Keratinocyte (primary cell): ENCODE measurements around the gene MAP3K5. TPM values are rescaled to one million over a fixed set of nuclear protein-coding genes. Genes with fewer than 3 reads are reported as not detected.

Experiments used
- DNase-seq: peaks from one replicate; pipeline ENCODE4 v3.0.0-alpha.2; 2011; ENCODE audit warnings: low read depth, missing footprints, low spot score
- FAIRE-seq: peaks from 2 replicates; lab custom pipeline; 2011; peaks lifted over from hg19 to GRCh38; lab: Jason Lieb, UNC
- H2AFZ ChIP-seq: 2 replicates; pipeline ENCODE4 v1.6.0; 2012; ENCODE audit warnings: low read length, control low read depth, inconsistent platforms; ENCODE audit not compliant: control insufficient read depth
- H3K27ac ChIP-seq: 2 replicates; pipeline ENCODE4 v1.5.1; 2011; ENCODE audit warnings: low read length; ENCODE audit not compliant: control insufficient read depth, insufficient read depth
- H3K27me3 ChIP-seq: 3 replicates; pipeline ENCODE4 v1.6.0; 2011; ENCODE audit warnings: low read length; ENCODE audit not compliant: control insufficient read depth, insufficient read depth; ENCODE audit errors: extremely low read depth
- H3K36me3 ChIP-seq, 2 experiments: 2 replicates in 1 of 2; 3 replicates in 1 of 2; pipeline ENCODE4 v1.5.1; 2011; ENCODE audit warnings: low read length in 2 of 2, mild to moderate bottlenecking in 1 of 2; ENCODE audit not compliant: control insufficient read depth in 2 of 2, insufficient read depth in 2 of 2; ENCODE audit errors: extremely low read depth in 1 of 2
- H3K4me1 ChIP-seq: 3 replicates; pipeline ENCODE4 v1.5.1; 2011; ENCODE audit warnings: low read length; ENCODE audit not compliant: control insufficient read depth, insufficient read depth; ENCODE audit errors: extremely low read depth
- H3K4me2 ChIP-seq: 3 replicates; pipeline ENCODE4 v1.6.0; 2011; ENCODE audit warnings: low read depth, low read length; ENCODE audit not compliant: control insufficient read depth, insufficient read depth; ENCODE audit errors: extremely low read depth
- H3K4me3 ChIP-seq, 3 experiments: fragments of 200-600 bp in 1 of 3; sonication (generic) in 1 of 3; 2 replicates in 2 of 3; 3 replicates in 1 of 3; pipeline ENCODE4 v1.5.1; 2011 to 2016; ENCODE audit warnings: low read length in 3 of 3, mild to moderate bottlenecking in 3 of 3, control low read depth in 2 of 3, inconsistent platforms in 1 of 3, low read depth in 1 of 3, mixed read lengths in 1 of 3, mixed run types in 1 of 3, moderate library complexity in 1 of 3; ENCODE audit not compliant: control insufficient read depth in 2 of 3, insufficient read depth in 2 of 3; ENCODE audit errors: extremely low read depth in 1 of 3
- H3K79me2 ChIP-seq: 2 replicates; pipeline ENCODE4 v1.6.0; 2012; ENCODE audit warnings: low read length; ENCODE audit not compliant: control insufficient read depth, insufficient read depth
- H3K9ac ChIP-seq: 3 replicates; pipeline ENCODE4 v1.6.0; 2011; ENCODE audit warnings: low read length; ENCODE audit not compliant: control insufficient read depth, insufficient read depth; ENCODE audit errors: extremely low read depth
- H3K9me1 ChIP-seq: 3 replicates; pipeline ENCODE4 v1.6.0; 2011; ENCODE audit warnings: low read length; ENCODE audit not compliant: control insufficient read depth, insufficient read depth; ENCODE audit errors: extremely low read depth
- H3K9me3 ChIP-seq: 2 replicates; pipeline ENCODE4 v1.5.1; 2012; ENCODE audit warnings: low read depth, low read length; ENCODE audit not compliant: control insufficient read depth
- H4K20me1 ChIP-seq: 3 replicates; pipeline ENCODE4 v1.6.0; 2011; ENCODE audit warnings: low read length; ENCODE audit not compliant: control insufficient read depth, insufficient read depth; ENCODE audit errors: extremely low read depth
- CTCF ChIP-seq, 3 experiments: IDR thresholded peaks in 1 of 3; conservative IDR thresholded peaks in 1 of 3; optimal IDR thresholded peaks in 1 of 3; 2 replicates in 2 of 3; 3 replicates in 1 of 3; pipeline versions ENCODE3 to v1.5.1; 2011; ENCODE audit warnings: low read length in 3 of 3, mild to moderate bottlenecking in 3 of 3, moderate library complexity in 2 of 3, control low read depth in 1 of 3, inconsistent platforms in 1 of 3; ENCODE audit not compliant: insufficient read depth in 2 of 3; ENCODE audit errors: extremely low read depth in 1 of 3
- EZH2 ChIP-seq: IDR thresholded peaks from one replicate; pipeline ENCODE4 v1.6.1; 2012; ENCODE audit warnings: inconsistent platforms, mild to moderate bottlenecking, low read length, moderate library complexity
- dilution Hi-C: fragments of 300-500 bp; cut with MboI; formaldehyde crosslinking; loops from one replicate; pipeline ENCODE4 v1.7.0; 2020; ENCODE audit warnings: low sequenced_read_pairs; ENCODE audit not compliant: extremely low pct_ligation_motif_present
- polyA plus RNA-seq, 5 experiments: library from polyadenylated mRNA; depleted of rRNA in 3 of 5; stranded (reverse) in 3 of 5; stranded (forward) in 1 of 5; unstranded in 1 of 5; fragments of >200 nt; gene quantifications; 1 replicate in 1 of 5; 2 replicates in 3 of 5; 3 replicates in 1 of 5; pipeline versions ENCODE4 v1.2.1 to v1.2.3, GENCODE V29; 2011 to 2012; ENCODE audit warnings: missing spikeins in 2 of 5, low read depth in 1 of 5, low replicate concordance in 1 of 5

The MAP3K5 gene
- polyA plus RNA-seq, 1 donor (not counting 4 experiments of a cell fraction or from before 2014, with no cell fraction given) = 3.4 TPM

GRCh38 chr6:136564180-136564579 is 228.1 kb downstream of the MAP3K5 start:
- Histone ChIP-seq H3K79me2 (no peaks in the 10 kb centered on the region), H3K4me3 (no peak overlapping the region), H4K20me1 (no peaks in the 10 kb centered on the region), H3K9me3 (no peaks in the 10 kb centered on the region), H3K27ac (no peak overlapping the region), H3K9ac (no peak overlapping the region), H3K36me3 (no peaks in the 10 kb centered on the region), H2AFZ (no peak overlapping the region), H3K9me1 (no peaks in the 10 kb centered on the region), H3K4me1 (peaks cover 10% of the 10 kb centered on the region), H3K4me2 (peak overlapping the region; percentile 28), H3K27me3 (no peaks in the 10 kb centered on the region)
- DNase-seq (no peak), FAIRE-seq (no peak)
- TF ChIP-seq EZH2 (no peak), CTCF (optimal IDR thresholded peaks at IDR 0.05 in 1 of 3, IDR thresholded peaks at IDR 0.05 in 1 of 3, conservative IDR thresholded peaks at IDR 0.05 in 1 of 3; ENCODE audit: extremely low read depth in 1 of 3, insufficient read depth in 2 of 3, low read length in 3 of 3) (no peak)
- dilution Hi-C loops = no loop called here

- peak; percentile 44 for FAIRE-seq
- no peak for TF ChIP-seq EZH2
- TF ChIP-seq CTCF (optimal IDR thresholded peaks at IDR 0.05 in 1 of 3, IDR thresholded peaks at IDR 0.05 in 1 of 3, conservative IDR thresholded peaks at IDR 0.05 in 1 of 3; ENCODE audit: extremely low read depth in 1 of 3, insufficient read depth in 2 of 3, low read length in 3 of 3) = no peak
- no peak overlapping the region for H3K9ac ChIP-seq
- no peaks in the 10 kb centered on the region for H3K9me1 ChIP-seq
- no peak overlapping the region for H3K27ac ChIP-seq
- dilution Hi-C loops = no loop called here
- H2AFZ ChIP-seq = no peak overlapping the region
- H3K4me3 ChIP-seq = no peak overlapping the region
- no peaks in the 10 kb centered on the region for H3K9me3 ChIP-seq
- no peaks in the 10 kb centered on the region for H4K20me1 ChIP-seq
- no peaks in the 10 kb centered on the region for H3K36me3 ChIP-seq
- H3K4me2 ChIP-seq = peak overlapping the region; percentile 28
- no peak for DNase-seq
- no peaks in the 10 kb centered on the region for H3K79me2 ChIP-seq
- H3K27me3 ChIP-seq = no peaks in the 10 kb centered on the region
- H3K4me1 ChIP-seq = peaks cover 10% of the 10 kb centered on the region
Measured at GRCh38 chr6:136563386-136564152, 228.7 kb downstream of the MAP3K5 start.
